GM18502 (cell line): Measurements from ENCODE around the gene STK17A.
A peak's percentile ranks its signal among the peaks of the same experiment; 100 is the strongest.
"Not testable (repeated sequence)": the region's sequence is repeated elsewhere in the genome, so short reads cannot be mapped to it uniquely, and the experiment has no call there.

ENCODE experiments used
- ATAC-seq: cut with Tn5 transposase; IDR thresholded peaks from one replicate; pipeline ENCODE4 v1.9.1; 2021; ENCODE audit warnings: mild to moderate bottlenecking; ENCODE audit not compliant: unreplicated experiment, poor library complexity

STK17A gene

GRCh38 chr7:43592326-43592725, 9.4 kb downstream of the STK17A start:
- no peak for ATAC-seq

- ATAC-seq, result no peak
Measured at GRCh38 chr7:43593010-43593409, 10.1 kb downstream of the STK17A start.

GRCh38 chr7:43594020-43594419, 11.1 kb downstream of the STK17A start:
- ATAC-seq, result no peak

- not testable (repeated sequence) for ATAC-seq
Measured at GRCh38 chr7:43596426-43596825, 13.5 kb downstream of the STK17A start.

GRCh38 chr7:43600056-43600455, 17.1 kb downstream of the STK17A start:
- no peak for ATAC-seq

GRCh38 chr7:43602256-43602655, 19.3 kb downstream of the STK17A start:
- no peak for ATAC-seq

GRCh38 chr7:43604251-43604650, 21.3 kb downstream of the STK17A start:
- no peak for ATAC-seq

GRCh38 chr7:43609097-43609496, 26.2 kb downstream of the STK17A start:
- ATAC-seq, result no peak

GRCh38 chr7:43612128-43612527, 29.2 kb downstream of the STK17A start:
- no peak for ATAC-seq

GRCh38 chr7:43612599-43613589, 30.0 kb downstream of the STK17A start:
- peak; percentile 90 for ATAC-seq

- ATAC-seq, result no peak
Measured at GRCh38 chr7:43615558-43616145, 32.7 kb downstream of the STK17A start.

GRCh38 chr7:43616977-43617376, 34.1 kb downstream of the STK17A start:
- ATAC-seq, result no peak

GRCh38 chr7:43618073-43618472, 35.2 kb downstream of the STK17A start:
- no peak for ATAC-seq

GRCh38 chr7:43619213-43620012, 36.5 kb downstream of the STK17A start:
- no peak for ATAC-seq

- no peak for ATAC-seq
Measured at GRCh38 chr7:43621729-43622448, 39.0 kb downstream of the STK17A start.

GRCh38 chr7:43624156-43624555, 41.2 kb downstream of the STK17A start:
- no peak for ATAC-seq

- peak; percentile 73 for ATAC-seq
Measured at GRCh38 chr7:43625453-43625852, 42.5 kb downstream of the STK17A start.

- peak; percentile 43 for ATAC-seq
Measured at GRCh38 chr7:43625980-43626379, 43.1 kb downstream of the STK17A start.

- ATAC-seq, result no peak
Measured at GRCh38 chr7:43626695-43627094, 43.8 kb downstream of the STK17A start.

- not testable (repeated sequence) for ATAC-seq
Measured at GRCh38 chr7:43627798-43628197, 44.9 kb downstream of the STK17A start.
